ENCODE data around the gene LSM7.

The LSM7 gene

DNA sequence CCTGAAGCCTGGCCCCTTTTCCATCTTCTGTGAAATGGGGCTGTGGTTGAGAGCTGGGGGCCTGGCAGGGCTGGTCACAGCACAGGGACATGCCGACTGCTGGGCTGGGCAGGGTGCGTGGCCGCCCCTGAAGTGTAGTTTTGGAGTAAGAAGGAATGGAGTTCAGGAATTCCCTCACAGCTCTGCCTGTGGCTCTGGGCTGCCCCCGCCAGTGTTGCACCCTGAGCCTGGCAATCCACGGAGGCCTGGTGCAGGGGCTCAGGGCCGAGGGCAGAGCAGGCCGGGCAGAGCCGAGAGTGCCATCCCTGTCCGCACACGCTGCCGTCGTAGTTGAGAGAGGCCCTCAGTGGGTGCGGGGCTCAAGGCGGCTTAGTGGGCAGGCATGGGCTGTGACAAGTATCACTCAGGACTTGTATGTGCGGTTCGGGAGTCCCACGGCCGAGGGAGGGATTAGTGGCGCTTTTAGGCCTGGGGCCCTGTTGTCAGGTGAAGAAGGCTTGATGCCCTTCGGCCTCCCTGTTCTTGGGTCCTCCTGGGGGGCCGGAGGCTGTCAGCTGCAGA lies 9.7 kb upstream of the LSM7 start:
- DNase-seq (ENCODE audit: low read depth) = no peak

DNA sequence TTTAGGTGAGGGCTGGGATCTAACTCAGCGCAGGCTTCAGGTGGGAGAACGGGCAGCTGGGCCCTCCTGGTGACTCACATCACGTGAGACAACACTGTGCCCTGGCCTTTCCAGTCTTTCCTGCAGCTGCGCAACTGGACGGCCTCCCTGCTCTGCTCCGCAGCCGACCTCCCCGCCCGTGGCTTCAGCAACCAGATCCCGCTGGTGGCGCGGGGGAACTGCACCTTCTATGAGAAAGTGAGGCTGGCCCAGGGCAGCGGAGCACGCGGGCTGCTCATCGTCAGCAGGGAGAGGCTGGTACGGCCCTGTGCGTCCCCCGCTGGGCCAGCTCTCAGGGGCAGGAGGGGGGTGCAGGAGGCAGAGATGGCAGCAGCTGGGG lies 8.9 kb upstream of the LSM7 start:
- no peak for DNase-seq (ENCODE audit: low read depth)

DNA sequence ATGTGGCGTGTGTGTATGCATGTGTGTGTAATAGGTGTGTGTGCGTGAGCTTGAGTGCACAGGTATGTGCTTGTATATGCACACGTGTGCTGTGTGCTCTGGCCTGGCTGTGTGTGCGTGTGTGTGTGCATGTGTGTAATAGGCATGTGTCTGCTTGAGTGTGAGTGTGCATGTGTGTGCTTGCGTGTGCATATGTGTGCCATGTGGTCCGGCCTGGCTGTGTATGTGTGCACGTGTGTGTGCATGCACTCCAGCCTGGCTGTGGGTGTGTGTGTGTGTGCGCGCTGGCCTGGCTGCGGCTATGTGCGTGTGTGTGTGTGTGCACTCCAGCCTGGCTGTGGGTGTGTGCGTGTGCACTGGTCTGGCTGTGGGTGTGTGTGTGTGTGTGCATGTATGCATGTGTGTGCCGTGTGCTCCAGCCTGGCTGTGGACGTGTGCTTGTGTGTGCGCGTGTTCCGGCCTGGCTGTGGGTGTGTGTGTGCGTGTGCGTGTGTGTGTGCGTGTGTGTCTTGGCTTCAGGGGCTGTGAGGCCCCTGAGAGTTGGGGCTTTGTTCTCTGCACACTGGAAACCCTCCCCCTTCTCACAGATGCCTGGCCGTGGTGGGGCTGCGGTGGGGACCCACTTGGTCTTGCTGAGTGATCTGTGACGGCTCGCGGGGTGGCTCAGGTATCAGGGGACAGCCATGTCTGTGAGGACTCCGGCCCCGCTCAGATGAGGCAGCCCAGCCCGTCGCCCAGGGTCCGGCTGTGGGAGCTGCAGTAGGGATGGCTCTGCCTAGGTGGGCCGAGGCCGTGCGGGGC lies 8.3 kb upstream of the LSM7 start:
- no peak for DNase-seq (ENCODE audit: low read depth)

DNA sequence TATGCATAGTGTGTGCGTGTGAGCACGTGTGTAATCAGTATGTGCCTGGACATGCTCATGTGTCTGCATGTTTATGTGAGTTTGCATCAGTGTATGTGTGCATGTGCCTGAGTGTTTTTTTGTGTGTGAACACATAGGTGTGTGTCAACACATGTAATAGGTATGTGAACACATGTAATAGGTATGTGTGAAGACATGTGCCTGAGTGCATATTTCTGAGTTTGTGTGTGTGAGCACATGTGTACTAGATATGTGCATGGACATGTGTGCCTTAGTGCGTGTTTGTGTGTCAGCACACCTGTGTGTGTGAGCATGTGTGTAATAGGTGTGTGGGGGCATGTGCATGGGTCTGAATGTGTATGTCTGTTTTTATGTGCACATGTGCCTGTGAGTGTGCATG lies 7.5 kb upstream of the LSM7 start:
- DNase-seq (ENCODE audit: low read depth) = no peak

DNA sequence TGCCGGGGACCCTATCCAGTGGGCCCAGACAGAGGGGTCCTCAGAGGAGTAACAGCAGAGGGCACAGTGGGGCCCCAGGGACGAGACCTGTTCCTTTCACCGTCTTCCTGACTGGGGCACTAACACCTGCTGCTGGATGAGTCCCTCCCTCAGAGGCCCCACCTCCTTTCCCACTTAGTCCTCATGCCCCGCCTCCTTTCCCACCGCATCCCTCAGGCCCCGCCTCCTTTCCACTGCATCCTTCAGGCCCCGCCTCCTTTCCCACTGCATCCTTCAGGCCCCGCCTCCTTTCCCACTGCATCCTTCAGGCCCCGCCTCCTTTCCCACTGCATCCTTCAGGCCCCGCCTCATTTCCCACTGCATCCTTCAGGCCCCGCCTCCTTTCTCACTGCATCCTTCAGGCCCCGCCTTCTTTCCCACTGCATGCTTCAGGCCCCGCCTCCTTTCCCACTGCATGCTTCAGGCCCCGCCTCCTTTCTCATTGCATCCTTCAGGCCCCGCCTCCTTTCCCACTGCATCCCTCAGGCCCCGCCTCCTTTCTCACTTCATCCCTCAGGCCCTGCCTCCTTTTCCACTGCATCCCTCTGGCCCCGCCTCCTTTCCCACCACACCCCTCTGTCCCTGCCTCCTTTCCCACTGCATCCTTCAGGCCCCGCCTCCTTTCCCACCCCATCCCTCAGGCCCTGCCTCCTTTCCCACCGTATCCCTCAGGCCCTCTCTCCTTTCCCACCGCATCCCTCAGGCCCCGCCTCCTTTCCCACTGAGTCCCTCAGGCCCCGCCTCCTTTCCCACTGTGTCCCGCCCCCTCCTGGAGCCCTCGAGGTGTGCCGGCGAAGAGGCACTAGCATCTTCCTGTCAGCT lies 6.8 kb upstream of the LSM7 start:
- no peak for DNase-seq (ENCODE audit: low read depth)

DNA sequence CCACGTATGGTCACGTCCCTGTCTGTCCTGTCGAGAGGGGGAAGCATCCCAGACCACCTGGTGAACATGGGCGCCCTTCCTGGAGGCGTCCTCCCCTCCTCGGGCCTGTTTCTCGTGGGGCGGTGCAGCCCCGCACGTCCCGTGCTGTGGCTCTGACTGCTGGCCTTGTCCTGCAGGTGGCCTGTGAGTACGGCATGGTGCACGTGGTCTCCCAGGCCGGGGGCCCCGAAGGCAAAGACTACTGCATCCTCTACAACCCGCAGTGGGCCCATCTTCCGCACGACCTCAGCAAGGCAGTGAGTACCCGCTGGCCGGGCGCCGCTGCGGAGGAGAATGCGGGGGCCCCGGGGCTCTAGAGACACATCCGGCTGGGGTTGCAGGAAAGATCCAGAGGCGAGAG lies 6.0 kb upstream of the LSM7 start:
- DNase-seq (ENCODE audit: low read depth) = no peak

DNA sequence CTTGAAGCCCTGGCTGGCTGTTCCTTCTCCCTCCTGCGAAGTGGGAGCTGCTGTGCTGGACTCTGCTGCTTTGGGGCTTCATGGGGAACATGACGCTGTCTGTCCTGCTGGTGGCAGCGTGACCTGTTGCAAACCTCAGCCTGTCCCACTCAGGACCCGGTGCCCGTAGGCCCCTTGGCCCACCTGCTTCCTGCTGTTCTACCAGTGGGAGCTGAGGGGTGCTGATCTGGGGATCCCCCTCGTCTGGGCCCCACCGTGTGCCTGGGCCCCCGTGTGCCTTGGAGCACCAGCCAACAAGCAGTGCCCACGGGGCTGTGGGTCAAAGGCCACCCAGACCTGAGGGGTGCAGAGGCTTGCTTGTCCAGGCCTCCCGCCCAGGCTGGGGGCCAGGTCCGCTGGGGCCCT lies 5.4 kb upstream of the LSM7 start:
- DNase-seq (ENCODE audit: low read depth) = no peak

DNA sequence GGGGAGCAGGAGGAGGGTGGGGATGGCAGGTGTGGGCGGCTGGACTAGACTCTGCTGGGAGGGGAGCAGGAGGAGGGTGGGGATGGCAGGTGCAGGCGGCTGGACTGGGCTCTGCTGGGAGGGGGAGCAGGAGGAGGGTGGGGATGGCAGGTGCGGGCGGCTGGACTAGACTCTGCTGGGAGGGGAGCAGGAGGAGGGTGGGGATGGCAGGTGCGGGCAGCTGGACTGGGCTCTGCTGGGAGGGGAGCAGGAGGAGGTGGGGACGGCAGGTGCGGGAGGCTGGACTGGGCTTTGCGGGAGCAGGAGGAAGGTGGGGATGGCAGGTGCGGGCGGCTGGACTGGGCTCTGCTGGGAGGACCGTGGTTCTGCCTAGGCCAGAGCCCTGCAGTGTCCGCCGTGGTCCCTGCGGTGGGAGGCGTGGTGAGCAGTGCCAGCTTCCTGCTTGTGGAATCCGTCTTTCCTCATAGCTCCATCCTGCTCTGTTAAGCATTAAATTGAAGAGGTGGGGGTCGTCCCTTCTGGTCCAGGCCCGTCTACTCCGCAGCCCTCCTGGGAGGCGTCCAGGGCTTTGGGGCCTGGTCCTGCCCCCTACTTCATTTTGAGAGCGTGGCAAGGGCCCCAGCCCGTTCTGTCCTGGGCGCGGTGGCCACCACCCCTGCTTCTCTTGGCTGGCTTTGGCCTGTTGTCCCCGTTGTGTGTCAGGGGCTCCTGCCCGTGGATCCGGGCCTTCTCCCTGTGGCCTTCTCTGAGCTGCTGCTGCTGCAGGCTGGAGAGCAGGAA lies 4.8 kb upstream of the LSM7 start:
- DNase-seq (ENCODE audit: low read depth) = no peak

DNA sequence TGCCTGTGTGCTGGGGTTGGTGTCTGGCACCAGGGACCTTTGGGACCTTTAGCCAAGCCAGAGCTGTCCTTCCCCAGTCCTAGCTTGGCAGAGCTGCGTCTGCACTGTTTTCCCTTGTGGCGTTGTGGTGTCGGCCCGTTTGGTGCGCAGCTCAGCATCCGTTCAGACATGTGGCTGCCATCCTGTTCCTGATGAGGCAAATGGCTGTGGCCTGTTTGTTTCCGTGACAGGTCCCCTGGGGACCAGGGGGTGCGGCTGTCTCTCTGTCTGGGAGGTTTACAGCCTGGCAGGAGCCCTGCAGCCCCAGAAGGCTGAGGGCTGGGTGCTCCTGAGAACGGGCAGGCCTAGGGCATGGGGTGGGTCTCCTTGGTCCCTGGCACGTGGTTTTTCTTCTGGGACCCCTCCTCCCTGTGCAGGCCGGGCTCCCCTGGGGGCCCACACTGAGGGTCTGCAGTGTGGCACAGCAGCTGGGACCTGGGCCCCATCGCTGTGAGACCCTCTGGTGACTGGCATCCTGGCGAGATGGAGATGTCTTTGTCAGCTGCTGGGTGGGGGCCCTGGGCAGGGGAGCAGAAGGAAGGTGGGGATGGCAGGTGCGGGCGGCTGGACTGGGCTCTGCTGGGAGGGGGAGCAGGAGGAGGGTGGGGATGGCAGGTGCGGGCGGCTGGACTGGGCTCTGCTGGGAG lies 4.1 kb upstream of the LSM7 start:
- DNase-seq (ENCODE audit: low read depth) = peak; percentile 40

DNA sequence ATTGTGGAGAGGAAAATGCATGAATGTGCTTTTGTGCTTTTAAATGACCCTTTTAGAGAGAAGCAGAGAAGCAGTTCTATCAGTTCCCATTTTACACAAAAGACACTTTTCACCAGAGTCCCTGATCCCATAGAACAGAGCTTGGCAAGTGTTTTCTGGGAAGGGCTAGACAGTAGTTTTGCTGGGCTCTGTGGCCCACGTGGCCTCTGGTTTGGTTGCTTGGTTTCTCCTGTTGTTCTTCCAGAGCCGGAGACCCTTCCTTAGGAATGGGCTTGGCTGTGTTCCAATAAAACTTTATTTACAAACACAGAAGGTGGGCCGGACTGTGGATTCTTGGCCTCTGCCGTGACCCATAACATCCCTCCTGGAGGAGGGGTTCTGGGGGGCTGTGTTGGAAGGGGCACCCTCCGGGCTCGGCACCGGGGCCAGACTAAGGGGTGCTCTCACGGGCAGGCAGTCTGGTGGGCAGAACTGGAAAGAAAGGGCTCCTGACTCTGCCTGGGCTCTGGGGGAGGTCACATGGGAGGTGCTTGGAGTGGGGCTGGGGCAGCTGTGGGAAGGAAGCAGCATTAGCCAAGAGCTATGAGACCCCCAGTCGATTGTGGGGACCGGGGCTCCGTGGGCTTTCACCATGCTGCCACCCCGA lies 3.3 kb upstream of the LSM7 start:
- DNase-seq (ENCODE audit: low read depth) = no peak

DNA sequence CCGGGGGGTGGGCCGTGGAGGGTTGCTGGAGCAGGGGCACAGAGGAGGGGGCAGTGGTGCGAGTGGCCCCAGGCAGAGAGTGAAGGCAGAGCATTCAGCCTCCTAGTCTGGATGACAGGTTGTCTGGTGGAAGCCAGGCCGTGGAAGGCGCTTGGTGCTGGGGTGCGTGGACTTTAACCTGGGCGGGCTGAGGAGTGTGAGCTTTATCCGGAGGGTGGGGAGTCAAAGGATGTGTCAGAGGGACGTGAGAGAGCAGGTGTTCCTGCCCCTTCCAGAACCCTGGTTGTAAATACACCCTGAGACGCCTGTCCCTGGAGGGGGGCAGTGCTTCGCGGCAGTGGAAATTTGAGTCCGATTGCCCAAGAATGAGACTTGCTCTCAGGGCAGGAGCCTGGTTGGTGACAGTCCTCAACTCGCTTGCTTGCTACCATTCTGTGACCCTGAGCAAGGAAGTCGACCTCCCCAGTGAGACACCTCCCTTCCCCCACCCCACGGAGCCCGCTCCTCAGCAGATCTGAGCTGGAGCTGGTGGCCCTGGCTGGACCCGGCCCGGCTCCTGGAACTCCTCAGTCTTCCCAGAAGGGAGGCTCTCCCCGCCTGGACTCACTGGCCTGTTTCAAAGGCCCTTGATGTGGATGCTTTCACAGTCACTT lies 2.4 kb upstream of the LSM7 start:
- no peak for DNase-seq (ENCODE audit: low read depth)

DNA sequence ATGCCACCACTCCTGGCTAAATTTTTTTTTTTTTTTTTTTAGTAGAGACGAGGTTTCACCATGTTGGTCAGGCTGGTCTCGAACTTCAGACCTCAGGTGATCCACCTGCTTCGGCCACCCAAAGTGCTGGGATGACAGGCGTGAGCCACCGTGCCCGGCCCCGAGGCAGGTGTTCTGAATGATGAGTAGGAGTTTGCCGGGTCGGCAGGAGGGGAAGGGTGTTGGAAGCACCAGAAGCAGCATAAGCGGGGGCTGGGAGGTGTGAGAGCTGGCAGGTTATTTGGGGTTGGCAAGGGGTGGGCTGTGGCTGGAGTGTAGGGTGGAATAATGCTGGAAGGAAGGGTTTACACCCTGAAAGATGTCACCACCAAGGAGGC lies 1.9 kb upstream of the LSM7 start:
- no peak for DNase-seq (ENCODE audit: low read depth)

DNA sequence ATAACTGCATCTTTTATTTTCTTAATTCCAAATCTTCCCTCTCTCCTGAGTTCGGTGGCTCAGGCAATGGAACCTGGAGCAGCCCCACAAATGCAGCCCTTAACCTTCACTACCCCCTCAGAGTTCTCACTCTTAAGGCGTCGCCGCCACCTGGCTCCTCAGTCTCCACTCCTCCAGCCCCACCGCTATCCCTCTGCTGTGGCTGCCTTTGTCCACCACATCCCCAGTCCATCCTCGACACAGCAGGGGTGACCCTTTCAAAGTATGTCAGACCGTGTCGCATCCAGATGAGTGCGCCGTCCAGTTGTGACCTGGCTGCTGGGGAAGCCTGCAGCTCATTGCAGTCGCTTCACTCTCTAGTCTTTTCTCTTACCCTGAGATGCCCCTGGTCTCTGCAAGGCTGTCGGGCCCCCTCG lies 1.1 kb upstream of the LSM7 start:
- no peak for DNase-seq (ENCODE audit: low read depth)

DNA sequence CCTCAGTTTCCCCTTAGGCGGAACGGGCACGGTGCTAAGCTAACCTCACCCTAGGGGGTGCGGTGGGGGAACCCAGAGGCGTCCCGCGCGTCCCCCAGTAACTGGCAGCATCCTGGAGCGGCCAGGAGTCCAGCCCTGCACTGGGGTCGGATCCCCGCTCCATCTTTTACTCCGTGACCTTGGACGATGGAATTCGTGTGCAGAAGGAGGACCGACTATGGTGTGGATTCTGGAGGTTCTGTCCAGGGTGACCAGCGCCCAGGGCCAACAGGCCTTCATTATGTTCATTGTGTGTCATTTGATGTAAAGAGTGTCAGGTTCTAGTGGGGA lies 728 bp upstream of the LSM7 start:
- DNase-seq (ENCODE audit: low read depth) = no peak

DNA sequence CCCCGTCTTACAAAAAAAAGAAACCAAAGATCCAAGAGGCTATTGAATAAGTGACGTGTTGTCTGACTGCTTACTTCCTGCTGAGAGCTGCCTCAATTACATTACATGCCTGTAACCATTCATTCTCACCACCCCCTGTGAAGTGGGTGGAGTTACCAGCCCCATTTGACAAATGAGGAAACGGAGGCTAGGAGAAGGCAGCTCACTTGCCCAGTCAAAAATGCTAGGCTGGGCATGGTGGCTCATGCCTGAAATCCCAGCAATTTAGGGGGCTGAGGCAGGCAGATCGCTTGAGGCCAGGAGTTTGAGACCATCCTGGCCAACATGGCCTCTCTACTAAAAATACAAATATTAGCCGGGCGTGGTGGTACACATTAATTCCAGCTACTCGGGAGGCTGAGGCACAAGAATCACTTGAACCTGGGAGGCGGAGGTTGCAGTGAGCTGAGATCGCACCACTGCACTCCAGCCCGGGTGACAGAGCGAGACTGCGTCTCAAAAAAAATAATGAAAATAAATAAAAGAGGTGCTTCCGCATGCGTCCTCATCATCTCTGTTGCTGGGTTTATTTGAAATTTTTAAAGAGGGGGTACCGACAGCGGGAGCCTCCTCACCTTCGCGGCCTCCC lies 499 bp downstream of the LSM7 start:
- no peak for DNase-seq (ENCODE audit: low read depth)

DNA sequence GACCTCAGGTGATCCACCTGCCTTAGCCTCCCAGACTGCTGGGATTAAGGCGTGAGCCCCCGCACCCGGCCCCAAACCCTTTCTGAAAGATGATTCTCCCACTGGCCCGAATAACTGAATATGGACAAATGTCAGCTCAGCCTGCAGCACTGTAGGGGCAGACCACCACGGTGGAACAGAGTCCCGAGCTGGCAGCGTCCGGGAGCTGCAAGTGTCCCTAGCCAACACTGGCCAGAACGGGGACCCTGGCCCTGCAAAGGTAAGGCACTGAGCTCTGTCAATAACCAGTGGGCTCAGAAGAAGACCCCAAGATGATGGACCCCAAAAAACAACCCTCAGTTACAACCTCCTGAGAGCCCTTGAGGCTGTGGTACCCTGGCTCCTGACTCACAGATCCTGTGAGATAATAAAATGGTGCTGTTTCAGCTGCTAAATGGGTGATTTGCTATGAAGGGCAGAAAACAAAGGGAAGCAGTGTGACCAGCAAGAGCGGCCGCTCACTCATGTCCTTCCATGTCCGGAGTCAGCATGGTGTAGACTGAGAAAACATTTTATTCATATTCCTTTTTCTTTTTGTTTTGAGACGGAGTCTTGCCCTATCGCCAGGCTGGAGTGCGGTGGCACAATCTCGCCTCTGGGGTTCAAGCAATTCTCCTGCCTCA lies 1.6 kb downstream of the LSM7 start:
- no peak for DNase-seq (ENCODE audit: low read depth)

DNA sequence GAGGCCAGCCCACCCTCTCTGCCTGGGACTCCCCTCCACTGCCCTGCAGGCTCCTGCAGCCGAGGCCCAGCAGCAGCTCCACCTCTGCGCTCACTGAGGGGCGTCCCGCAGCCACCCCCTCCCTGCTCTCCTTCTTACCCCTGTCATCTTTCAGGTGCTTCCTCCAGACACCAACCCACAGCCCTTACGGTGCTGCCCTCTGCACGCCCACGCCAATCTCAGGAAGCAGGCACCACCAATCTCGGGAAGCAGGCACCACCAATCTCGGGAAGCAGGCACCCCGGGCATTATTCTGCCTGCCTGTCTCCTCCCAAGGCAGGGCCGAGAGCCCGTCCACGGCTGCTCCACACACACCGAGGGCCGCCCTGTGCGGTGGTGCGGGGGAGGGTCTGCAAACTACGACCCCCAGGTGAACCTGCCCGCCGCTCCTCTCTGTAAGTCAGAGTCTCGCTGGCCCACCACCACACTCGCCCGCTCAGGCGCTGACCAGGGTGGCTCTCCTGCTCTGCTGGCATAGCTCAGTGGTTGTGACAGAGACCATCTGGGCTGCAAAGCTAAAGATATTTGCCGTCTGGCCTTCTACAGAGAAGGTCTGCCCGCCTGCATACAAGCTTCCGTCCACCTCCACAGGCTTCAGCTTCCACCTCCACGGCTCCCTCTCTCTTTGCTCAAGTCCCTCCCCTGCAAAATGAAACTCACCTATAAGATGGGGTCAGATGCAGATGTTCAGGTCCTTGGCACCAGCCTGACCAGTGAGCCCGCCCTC lies 2.9 kb downstream of the LSM7 start:
- DNase-seq (ENCODE audit: low read depth) = no peak

DNA sequence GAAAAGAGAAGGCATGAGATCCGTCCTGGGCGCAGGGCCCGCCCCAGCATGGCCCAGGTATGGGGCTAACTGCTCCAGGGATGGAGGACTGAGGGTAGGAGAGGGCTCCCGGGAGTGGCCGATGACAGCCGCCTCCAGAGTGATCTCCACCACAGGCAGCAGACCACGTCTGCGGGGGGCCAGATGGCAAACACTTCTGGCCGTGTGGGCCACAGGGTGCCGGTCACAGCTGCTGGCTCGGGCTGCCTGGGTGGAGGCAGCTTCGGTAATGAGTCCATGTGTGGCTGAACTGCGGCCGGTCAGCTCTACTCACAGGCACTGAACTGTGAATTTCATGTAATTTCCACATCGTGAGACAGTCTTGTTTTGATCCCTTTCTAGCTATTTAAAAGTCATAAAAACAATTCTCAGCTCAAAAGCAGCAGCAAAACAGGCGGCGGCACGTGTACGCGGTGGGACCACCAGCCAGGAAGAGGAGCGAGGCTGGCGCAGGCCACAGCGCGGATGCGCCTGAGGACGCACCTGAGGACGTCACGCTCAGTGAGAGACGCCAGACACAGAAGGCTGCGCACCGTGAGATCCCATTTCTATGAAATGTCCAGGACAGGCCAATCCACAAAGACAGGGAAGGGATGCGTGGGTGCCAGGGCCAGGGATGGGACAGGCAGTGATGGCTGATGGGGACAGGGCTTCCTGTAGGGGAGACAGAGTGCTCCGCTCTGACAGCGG lies 4.0 kb downstream of the LSM7 start:
- no peak for DNase-seq (ENCODE audit: low read depth)
